Natural killer cell (primary cell): Measurements from ENCODE around the gene MTA3. TPM values are rescaled to one million over a fixed set of nuclear protein-coding genes. Genes with fewer than 3 reads are reported as not detected.

Experiments
- ATAC-seq, 3 donors: fragments of 150-1000 bp in 2 of 3; fragments of 200-7000 bp in 1 of 3; cut with Tn5 transposase; 1 replicate in 1 of 3; 2 replicates in 2 of 3; pipeline ENCODE4 v1.10.0; 2021; ENCODE audit warnings: mild to moderate bottlenecking in 2 of 3, moderate library complexity in 2 of 3
- DNase-seq, 2 donors: peaks; one replicate each; pipeline versions ENCODE4 v3.0.0 to v3.0.0-alpha.2; 2013 to 2021; ENCODE audit warnings: mixed read lengths in 1 of 2
- H3K27ac ChIP-seq: one replicate; pipeline ENCODE4 v1.5.1; 2013; ENCODE audit warnings: mild to moderate bottlenecking, low read length
- H3K27me3 ChIP-seq: one replicate; pipeline ENCODE4 v1.6.1; 2013; ENCODE audit warnings: low read length; ENCODE audit not compliant: control insufficient read depth, insufficient read depth
- H3K36me3 ChIP-seq: one replicate; pipeline ENCODE4 v1.6.1; 2013; ENCODE audit warnings: low read length; ENCODE audit not compliant: control insufficient read depth, insufficient read depth
- H3K4me1 ChIP-seq: one replicate; pipeline ENCODE4 v1.6.1; 2013; ENCODE audit warnings: low read length; ENCODE audit not compliant: control insufficient read depth, insufficient read depth
- H3K4me3 ChIP-seq: one replicate; pipeline ENCODE4 v1.5.1; 2013; ENCODE audit warnings: low read length
- H3K9me3 ChIP-seq: one replicate; pipeline ENCODE4 v1.6.1; 2013; ENCODE audit warnings: low read length; ENCODE audit not compliant: control insufficient read depth, insufficient read depth
- H3K27ac Mint-ChIP-seq, 2 donors: one replicate each; pipeline ENCODE4 v1.8.0; 2022; ENCODE audit warnings: mild to moderate bottlenecking in 2 of 2, mixed read lengths in 2 of 2, moderate library complexity in 1 of 2
- H3K27me3 Mint-ChIP-seq, 2 donors: one replicate each; pipeline ENCODE4 v1.8.0; 2022; ENCODE audit warnings: low read depth in 2 of 2, mixed read lengths in 2 of 2
- H3K36me3 Mint-ChIP-seq: one replicate; pipeline ENCODE4 v1.8.0; 2022; ENCODE audit warnings: mixed read lengths
- H3K4me1 Mint-ChIP-seq, 2 donors: one replicate each; pipeline ENCODE4 v1.8.0; 2022; ENCODE audit warnings: mixed read lengths in 2 of 2
- H3K4me3 Mint-ChIP-seq: one replicate; pipeline ENCODE4 v1.8.0; 2022; ENCODE audit warnings: mild to moderate bottlenecking, moderate library complexity, mixed read lengths
- H3K9me3 Mint-ChIP-seq, 2 donors: one replicate each; pipeline ENCODE4 v1.8.0; 2022; ENCODE audit warnings: mixed read lengths in 2 of 2
- WGBS: methylation state at CpG from one replicate; pipeline ENCODE4 v1.1.7; 2013; ENCODE audit warnings: missing lambda C conversion rate; ENCODE audit not compliant: insufficient coverage; 5-methylcytosine and 5-hydroxymethylcytosine counted together
- intact Hi-C: fragments of 100-400 bp; cut with micrococcal nuclease; formaldehyde crosslinking; loops from one replicate; pipeline ENCODE4 v1.14.2; 2022
- total RNA-seq, 4 donors: library from RNA; stranded (reverse); fragments of 120-200 nt in 1 of 4; gene quantifications; one replicate each; pipeline versions ENCODE4 v1.2.3 to v1.2.4, GENCODE V29; 2013 to 2022
- TF ChIP-seq, protein P1 (sequence below): fragments of 200-600 bp; IDR thresholded peaks from one replicate; pipeline ENCODE4 v1.8.0; 2022; ENCODE audit warnings: antibody characterized with exemption

Gene MTA3
- total RNA-seq, 3 donors from 2014 or later (not counting 1 experiment from before 2014, with no cell fraction given), result 19.4 to 25.0 (median 21.5) TPM

DNA sequence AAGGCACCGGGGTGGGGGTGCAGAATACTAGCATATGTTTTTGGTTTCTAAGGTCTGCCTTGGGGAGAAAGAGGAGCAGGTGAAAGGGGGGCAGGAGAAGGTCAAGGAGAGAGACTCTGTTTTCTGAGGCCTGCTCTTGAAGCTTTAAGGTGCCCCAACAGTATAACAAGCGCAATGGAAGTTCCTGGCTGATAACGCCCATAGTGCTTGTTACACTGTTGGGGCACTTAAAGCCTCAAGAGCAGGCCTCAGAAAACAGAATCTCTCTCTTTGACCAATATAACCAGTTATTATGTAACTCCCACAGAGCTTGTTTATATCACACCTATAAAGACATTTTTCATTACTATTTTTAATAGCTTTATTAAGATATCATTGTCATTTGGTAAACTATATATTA is 179.0 kb downstream of the MTA3 start:
- intact Hi-C loops, result no loop called here
- H3K27ac ChIP-seq, result no peak overlapping the region
- TF ChIP-seq, protein P1, sequence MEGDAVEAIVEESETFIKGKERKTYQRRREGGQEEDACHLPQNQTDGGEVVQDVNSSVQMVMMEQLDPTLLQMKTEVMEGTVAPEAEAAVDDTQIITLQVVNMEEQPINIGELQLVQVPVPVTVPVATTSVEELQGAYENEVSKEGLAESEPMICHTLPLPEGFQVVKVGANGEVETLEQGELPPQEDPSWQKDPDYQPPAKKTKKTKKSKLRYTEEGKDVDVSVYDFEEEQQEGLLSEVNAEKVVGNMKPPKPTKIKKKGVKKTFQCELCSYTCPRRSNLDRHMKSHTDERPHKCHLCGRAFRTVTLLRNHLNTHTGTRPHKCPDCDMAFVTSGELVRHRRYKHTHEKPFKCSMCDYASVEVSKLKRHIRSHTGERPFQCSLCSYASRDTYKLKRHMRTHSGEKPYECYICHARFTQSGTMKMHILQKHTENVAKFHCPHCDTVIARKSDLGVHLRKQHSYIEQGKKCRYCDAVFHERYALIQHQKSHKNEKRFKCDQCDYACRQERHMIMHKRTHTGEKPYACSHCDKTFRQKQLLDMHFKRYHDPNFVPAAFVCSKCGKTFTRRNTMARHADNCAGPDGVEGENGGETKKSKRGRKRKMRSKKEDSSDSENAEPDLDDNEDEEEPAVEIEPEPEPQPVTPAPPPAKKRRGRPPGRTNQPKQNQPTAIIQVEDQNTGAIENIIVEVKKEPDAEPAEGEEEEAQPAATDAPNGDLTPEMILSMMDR, result no peak
- Mint-ChIP-seq H3K4me1 (peaks cover 0 to 6% of the 10 kb centered on the region in 2 donors), H3K27ac (no peak overlapping the region), H3K36me3 (peaks cover 6% of the 10 kb centered on the region), H3K27me3 (no peaks in the 10 kb centered on the region), H3K9me3 (no peaks in the 10 kb centered on the region), H3K4me3 (no peak overlapping the region)
- H3K27me3 ChIP-seq, result no peaks in the 10 kb centered on the region
- ATAC-seq (no peak), DNase-seq (no peak)
- peaks cover 2% of the 10 kb centered on the region for H3K36me3 ChIP-seq
- H3K4me1 ChIP-seq, result peaks cover 4% of the 10 kb centered on the region
- 97% methylated on average over 3 of the region's 3 CpGs for WGBS
- no peaks in the 10 kb centered on the region for H3K9me3 ChIP-seq
- H3K4me3 ChIP-seq, result no peak overlapping the region

DNA sequence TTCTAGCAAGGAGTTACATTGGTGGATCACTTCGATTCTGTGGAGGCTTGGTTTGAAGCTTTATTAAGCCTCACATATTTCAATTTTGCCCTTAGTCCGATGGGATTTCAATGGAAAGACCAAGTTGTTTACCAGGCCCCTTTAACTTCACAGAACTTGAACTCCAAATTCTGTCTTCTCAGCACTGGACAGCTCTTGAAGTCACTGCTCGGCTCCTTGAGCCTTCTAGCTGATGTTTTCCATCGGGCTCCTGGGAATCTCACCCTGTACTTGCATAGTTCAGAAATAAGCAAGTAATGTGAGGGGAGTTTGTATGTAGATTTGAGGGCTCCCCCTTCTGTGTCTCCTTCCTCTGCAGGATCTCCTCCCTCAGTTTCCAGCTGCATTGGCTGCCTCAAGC is 180.4 kb downstream of the MTA3 start:
- no peak overlapping the region for H3K27ac Mint-ChIP-seq
- no peak overlapping the region for H3K27ac ChIP-seq
- no peaks in the 10 kb centered on the region for H3K9me3 ChIP-seq
- H3K4me3 ChIP-seq, result no peak overlapping the region
- no peaks in the 10 kb centered on the region for H3K27me3 Mint-ChIP-seq
- TF ChIP-seq, protein P1, result no peak
- peaks cover 18% of the 10 kb centered on the region for H3K4me1 ChIP-seq
- no peak for DNase-seq
- no peaks in the 10 kb centered on the region for H3K36me3 Mint-ChIP-seq
- no peaks in the 10 kb centered on the region for H3K27me3 ChIP-seq
- H3K36me3 ChIP-seq, result peaks cover 2% of the 10 kb centered on the region
- 86% methylated on average over 4 of the region's 4 CpGs for WGBS
- peaks cover 11 to 18% of the 10 kb centered on the region in 2 donors for H3K4me1 Mint-ChIP-seq
- intact Hi-C loops, result no loop called here
- no peak overlapping the region for H3K4me3 Mint-ChIP-seq
- no peak for ATAC-seq
- H3K9me3 Mint-ChIP-seq, result no peaks in the 10 kb centered on the region

DNA sequence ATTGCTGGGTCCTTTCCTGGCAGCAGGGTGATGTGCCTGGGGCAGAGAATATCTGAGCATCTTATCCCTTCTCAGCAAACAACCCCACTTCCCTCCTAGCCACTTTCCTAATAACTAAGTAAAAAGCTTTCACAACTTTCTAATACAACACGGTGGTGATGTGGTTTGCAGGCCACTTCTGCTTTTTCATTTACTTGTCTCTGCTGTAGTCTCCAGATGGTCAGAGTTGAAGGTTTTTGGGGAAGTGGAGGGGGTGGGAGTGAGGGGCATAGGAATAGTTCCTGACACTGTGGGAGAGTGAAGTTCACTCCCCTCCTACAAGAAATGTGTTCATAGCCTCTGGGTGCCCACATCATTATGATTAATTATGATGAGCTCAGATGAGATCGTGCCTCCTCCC is 183.9 kb downstream of the MTA3 start:
- no peaks in the 10 kb centered on the region for H3K9me3 ChIP-seq
- peaks cover 36% of the 10 kb centered on the region for H3K4me1 ChIP-seq
- H3K27me3 ChIP-seq, result no peaks in the 10 kb centered on the region
- H3K4me3 Mint-ChIP-seq, result no peak overlapping the region
- no peaks in the 10 kb centered on the region for H3K27me3 Mint-ChIP-seq
- no peak overlapping the region for H3K4me3 ChIP-seq
- intact Hi-C loops, result no loop called here
- WGBS, result 37% methylated on average over 1 of the region's 2 CpGs
- peaks cover under 1% of the 10 kb centered on the region for H3K36me3 ChIP-seq
- no peaks in the 10 kb centered on the region for H3K36me3 Mint-ChIP-seq
- H3K9me3 Mint-ChIP-seq, result no peaks in the 10 kb centered on the region
- peak overlapping the region in 1 of 2 donors; percentile 74 for H3K27ac Mint-ChIP-seq
- ATAC-seq (peak in 1 of 3 donors; percentile 70), DNase-seq (no peak)
- TF ChIP-seq, protein P1, result no peak
- no peak overlapping the region for H3K27ac ChIP-seq
- H3K4me1 Mint-ChIP-seq, result peaks cover 22 to 29% of the 10 kb centered on the region in 2 donors
